Measurements from ENCODE around the gene SIPA1L3. TPM values are rescaled to one million over a fixed set of nuclear protein-coding genes. Genes with fewer than 3 reads are reported as not detected.

Gene SIPA1L3
- total RNA-seq, 1 donor from 2014 or later, result 8.8 TPM

GRCh38 chr19:38209152-38209551 is 302.1 kb downstream of the SIPA1L3 start:
- Histone ChIP-seq H3K9me3 (replicated peaks) (no peaks in the 10 kb centered on the region), H3K27ac (replicated peaks) (peak overlapping the region; percentile 83), H3K4me1 (peaks cover 33% of the 10 kb centered on the region), H3K36me3 (peaks cover 28% of the 10 kb centered on the region), H3K27me3 (ENCODE audit: low read depth) (peaks cover 77% of the 10 kb centered on the region), H3K4me3 (peak overlapping the region; percentile 55)
- no peak for DNase-seq
- intact Hi-C loops (cut with micrococcal nuclease), result no loop called here
- TF ChIP-seq CTCF (IDR thresholded peaks at IDR 0.05; ENCODE audit: borderline replicate concordance), result no peak

GRCh38 chr19:38209671-38210457 is 302.9 kb downstream of the SIPA1L3 start:
- no peak for TF ChIP-seq CTCF (IDR thresholded peaks at IDR 0.05; ENCODE audit: borderline replicate concordance)
- peak; percentile 88 for DNase-seq
- Histone ChIP-seq H3K4me3 (peak overlapping the region; percentile 55), H3K4me1 (peaks cover 33% of the 10 kb centered on the region), H3K9me3 (replicated peaks) (no peaks in the 10 kb centered on the region), H3K27me3 (ENCODE audit: low read depth) (peaks cover 82% of the 10 kb centered on the region), H3K27ac (replicated peaks) (peak overlapping the region; percentile 83), H3K36me3 (peaks cover 21% of the 10 kb centered on the region)
- intact Hi-C loops (cut with micrococcal nuclease), result no loop called here

GRCh38 chr19:38210458-38210987 is 303.5 kb downstream of the SIPA1L3 start:
- H3K4me1 ChIP-seq, result peaks cover 33% of the 10 kb centered on the region
- H3K9me3 ChIP-seq (replicated peaks), result no peaks in the 10 kb centered on the region
- peaks cover 19% of the 10 kb centered on the region for H3K36me3 ChIP-seq
- peaks cover 87% of the 10 kb centered on the region for H3K27me3 ChIP-seq (ENCODE audit: low read depth)
- peak overlapping the region; percentile 55 for H3K4me3 ChIP-seq
- intact Hi-C loops (cut with micrococcal nuclease), result no loop called here
- peak overlapping the region; percentile 83 for H3K27ac ChIP-seq (replicated peaks)
- TF ChIP-seq CTCF (IDR thresholded peaks at IDR 0.05; ENCODE audit: borderline replicate concordance), result no peak
- DNase-seq, result peak; percentile 74

- H3K27ac ChIP-seq (replicated peaks), result no peak overlapping the region
- peak overlapping the region; percentile 55 for H3K4me3 ChIP-seq
- TF ChIP-seq CTCF (IDR thresholded peaks at IDR 0.05; ENCODE audit: borderline replicate concordance), result no peak
- peaks cover 33% of the 10 kb centered on the region for H3K4me1 ChIP-seq
- DNase-seq, result no peak
- peaks cover 91% of the 10 kb centered on the region for H3K27me3 ChIP-seq (ENCODE audit: low read depth)
- intact Hi-C loops (cut with micrococcal nuclease), result no loop called here
- H3K36me3 ChIP-seq, result peaks cover 16% of the 10 kb centered on the region
- no peaks in the 10 kb centered on the region for H3K9me3 ChIP-seq (replicated peaks)
Observed at GRCh38 chr19:38211151-38211591, 304.2 kb downstream of the SIPA1L3 start.

GRCh38 chr19:38211766-38212165 is 304.8 kb downstream of the SIPA1L3 start:
- intact Hi-C loops (cut with micrococcal nuclease), result no loop called here

More at GRCh38 chr19:38211766-38212165, 304.8 kb downstream of the SIPA1L3 start:
- TF ChIP-seq CTCF (IDR thresholded peaks at IDR 0.05; ENCODE audit: borderline replicate concordance), result no peak
- no peak overlapping the region for H3K4me3 ChIP-seq
- H3K9me3 ChIP-seq (replicated peaks), result no peaks in the 10 kb centered on the region
- H3K27me3 ChIP-seq (ENCODE audit: low read depth), result peaks cover 92% of the 10 kb centered on the region
- DNase-seq, result no peak
- H3K36me3 ChIP-seq, result peaks cover 10% of the 10 kb centered on the region
- H3K4me1 ChIP-seq, result peaks cover 33% of the 10 kb centered on the region
- H3K27ac ChIP-seq (replicated peaks), result no peak overlapping the region
